ENCODE measurements around the gene PKD1L1.

Gene PKD1L1

DNA sequence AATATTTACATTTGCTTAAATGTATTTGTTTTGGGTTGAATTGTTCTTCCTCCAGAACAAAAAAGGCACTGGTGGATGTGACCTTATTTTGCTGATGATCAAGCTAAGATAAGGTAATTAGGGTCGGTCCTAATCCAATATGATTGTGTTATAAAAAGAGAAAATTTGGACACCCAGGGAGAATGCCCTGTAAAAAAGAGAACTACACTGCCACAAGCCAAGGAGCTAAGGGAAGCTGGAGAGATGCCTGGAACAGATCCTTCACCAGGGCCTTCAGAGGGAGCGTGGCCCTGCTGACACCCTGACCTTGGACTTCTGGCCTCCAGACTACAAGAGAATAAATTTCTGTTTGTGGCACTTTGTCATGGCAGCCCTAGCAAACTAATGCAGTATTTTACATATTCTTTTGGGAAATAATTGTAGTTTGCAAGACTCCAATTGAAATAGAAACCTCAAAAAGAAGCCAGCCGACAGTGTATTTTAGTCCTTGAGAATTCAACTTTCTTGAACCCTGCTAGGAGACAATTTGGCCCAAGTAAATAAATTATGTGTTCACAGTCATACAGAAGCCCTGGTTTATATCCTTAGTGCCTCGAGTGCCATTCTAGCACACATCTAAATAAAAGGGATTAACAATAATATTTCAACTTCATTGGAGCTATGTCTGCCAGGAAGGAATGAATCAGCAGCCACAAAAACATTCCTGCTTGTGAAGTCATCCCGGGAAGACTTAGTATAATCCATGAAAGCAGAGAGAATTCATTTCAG, 164.6 kb downstream of the PKD1L1 start:
- ATAC-seq, result no peak
- H3K27ac Mint-ChIP-seq, result no peak overlapping the region
- no peak overlapping the region for H3K4me3 Mint-ChIP-seq
- peaks cover 4% of the 10 kb centered on the region for H3K9me3 Mint-ChIP-seq
- no peaks in the 10 kb centered on the region for H3K27me3 Mint-ChIP-seq
- no peaks in the 10 kb centered on the region for H3K4me1 Mint-ChIP-seq
- no peaks in the 10 kb centered on the region for H3K36me3 Mint-ChIP-seq

DNA sequence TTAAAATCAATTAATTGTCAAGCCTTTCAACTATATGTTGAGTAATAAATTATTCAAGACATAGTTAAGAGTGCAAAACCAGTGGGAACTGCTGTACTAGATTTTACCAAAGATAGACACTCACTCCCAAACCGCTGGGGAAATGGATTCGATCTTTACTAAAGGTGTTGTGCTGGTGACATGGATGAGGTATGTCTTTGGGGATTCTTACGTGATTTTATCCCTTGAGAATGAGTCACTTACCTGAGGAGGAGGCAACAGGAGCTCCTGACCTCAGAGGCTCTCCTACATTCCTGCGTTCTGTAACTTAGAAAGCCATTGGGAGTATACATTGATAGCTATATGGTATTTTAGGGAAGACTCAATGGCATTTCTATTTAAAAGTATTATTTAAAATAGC, 165.5 kb downstream of the PKD1L1 start:
- no peak for ATAC-seq
- H3K4me1 Mint-ChIP-seq, result no peaks in the 10 kb centered on the region
- H3K27ac Mint-ChIP-seq, result no peak overlapping the region
- H3K4me3 Mint-ChIP-seq, result no peak overlapping the region
- H3K36me3 Mint-ChIP-seq, result no peaks in the 10 kb centered on the region
- H3K27me3 Mint-ChIP-seq, result no peaks in the 10 kb centered on the region
- H3K9me3 Mint-ChIP-seq, result peaks cover 4% of the 10 kb centered on the region

DNA sequence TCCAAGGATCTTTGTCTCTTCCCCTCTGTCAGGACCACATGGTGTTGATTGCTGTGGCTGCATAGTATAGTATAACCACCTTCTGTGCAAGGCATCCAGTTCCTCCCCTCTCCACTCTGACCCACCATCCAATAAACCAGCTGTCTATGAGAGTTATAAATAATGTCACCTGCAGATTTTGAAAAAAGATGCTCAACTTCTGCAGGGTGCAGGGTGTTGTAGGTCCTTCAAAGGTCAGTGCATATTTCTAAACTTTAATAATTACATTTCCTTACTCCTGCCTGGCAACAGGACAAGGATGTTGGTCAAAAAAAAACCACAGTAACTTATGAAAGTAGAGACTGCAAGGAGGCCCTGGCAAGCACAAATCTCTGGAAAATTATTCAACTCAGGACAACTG, 166.2 kb downstream of the PKD1L1 start:
- Mint-ChIP-seq H3K27me3 (no peaks in the 10 kb centered on the region), H3K9me3 (peaks cover 4% of the 10 kb centered on the region), H3K27ac (no peak overlapping the region), H3K36me3 (no peaks in the 10 kb centered on the region), H3K4me1 (no peaks in the 10 kb centered on the region), H3K4me3 (no peak overlapping the region)
- ATAC-seq, result no peak

GRCh38 chr7:47780555-47780954, 167.7 kb downstream of the PKD1L1 start:
- no peak overlapping the region for H3K4me3 Mint-ChIP-seq
- H3K36me3 Mint-ChIP-seq, result no peaks in the 10 kb centered on the region
- no peaks in the 10 kb centered on the region for H3K27me3 Mint-ChIP-seq
- H3K9me3 Mint-ChIP-seq, result peaks cover 4% of the 10 kb centered on the region
- ATAC-seq, result no peak
- H3K27ac Mint-ChIP-seq, result no peak overlapping the region
- no peaks in the 10 kb centered on the region for H3K4me1 Mint-ChIP-seq

GRCh38 chr7:47779341-47779771, 168.9 kb downstream of the PKD1L1 start:
- Mint-ChIP-seq H3K36me3 (no peaks in the 10 kb centered on the region), H3K27ac (no peak overlapping the region), H3K9me3 (peaks cover 4% of the 10 kb centered on the region), H3K4me1 (peaks cover 6% of the 10 kb centered on the region), H3K4me3 (no peak overlapping the region), H3K27me3 (no peaks in the 10 kb centered on the region)
- ATAC-seq, result no peak

DNA sequence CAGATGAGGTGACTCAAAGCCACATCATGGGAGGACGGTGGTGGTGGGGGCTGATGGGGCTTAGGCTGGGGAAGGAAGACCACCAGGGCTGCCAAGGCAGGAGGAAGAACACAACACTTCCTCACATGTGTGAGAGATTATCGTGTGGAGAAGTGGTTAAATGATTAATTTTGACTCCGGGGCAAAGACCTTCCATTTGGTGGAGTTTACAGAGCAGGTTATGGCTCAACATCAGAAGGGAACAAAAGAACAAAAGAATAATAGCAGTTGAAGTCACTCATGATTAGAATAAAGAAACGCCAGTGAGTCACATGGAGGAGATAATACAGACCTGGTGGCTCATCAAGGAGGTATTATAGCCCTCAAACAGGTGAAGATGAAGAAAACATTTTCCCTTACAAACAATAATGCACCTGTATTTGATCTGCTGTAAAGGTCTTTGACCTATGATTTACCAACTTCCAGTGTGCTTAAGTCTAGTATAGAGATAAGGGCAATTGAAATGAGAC, 170.1 kb downstream of the PKD1L1 start:
- Mint-ChIP-seq H3K27ac (no peak overlapping the region), H3K9me3 (peaks cover 4% of the 10 kb centered on the region), H3K4me1 (peaks cover 6% of the 10 kb centered on the region), H3K4me3 (no peak overlapping the region), H3K27me3 (no peaks in the 10 kb centered on the region), H3K36me3 (no peaks in the 10 kb centered on the region)
- no peak for ATAC-seq

DNA sequence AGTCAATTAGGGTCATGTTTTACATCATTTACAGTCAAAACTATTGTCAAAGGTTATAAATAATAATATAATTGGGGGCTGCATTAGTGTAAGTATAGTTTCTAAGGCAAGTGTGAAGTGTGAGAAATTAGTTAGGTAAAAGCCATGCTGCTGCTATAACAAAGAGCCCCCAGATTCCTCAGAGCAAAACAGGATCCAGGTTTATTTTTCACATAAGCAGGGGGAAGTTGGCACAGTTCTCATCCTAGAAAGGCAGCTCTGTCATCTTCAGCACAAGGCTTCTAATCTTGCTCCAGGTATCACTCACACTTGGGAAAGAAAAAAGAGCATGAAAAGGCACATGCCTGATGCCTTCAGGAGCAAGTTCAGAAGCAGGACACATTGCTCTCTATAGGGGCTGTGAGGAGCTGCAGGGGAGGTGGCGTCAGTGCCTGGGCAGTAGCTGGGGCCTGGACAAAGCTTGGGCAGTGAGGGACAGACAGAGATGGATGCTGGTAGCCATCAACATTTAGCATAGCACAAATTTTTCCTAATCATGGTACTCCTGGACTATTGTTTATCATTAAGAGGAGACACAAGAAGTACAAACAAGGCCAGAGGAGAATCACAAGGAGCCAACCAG, 170.6 kb downstream of the PKD1L1 start:
- Mint-ChIP-seq H3K36me3 (no peaks in the 10 kb centered on the region), H3K27ac (no peak overlapping the region), H3K4me3 (no peak overlapping the region), H3K4me1 (peaks cover 6% of the 10 kb centered on the region), H3K9me3 (peaks cover 4% of the 10 kb centered on the region), H3K27me3 (no peaks in the 10 kb centered on the region)
- ATAC-seq, result no peak

DNA sequence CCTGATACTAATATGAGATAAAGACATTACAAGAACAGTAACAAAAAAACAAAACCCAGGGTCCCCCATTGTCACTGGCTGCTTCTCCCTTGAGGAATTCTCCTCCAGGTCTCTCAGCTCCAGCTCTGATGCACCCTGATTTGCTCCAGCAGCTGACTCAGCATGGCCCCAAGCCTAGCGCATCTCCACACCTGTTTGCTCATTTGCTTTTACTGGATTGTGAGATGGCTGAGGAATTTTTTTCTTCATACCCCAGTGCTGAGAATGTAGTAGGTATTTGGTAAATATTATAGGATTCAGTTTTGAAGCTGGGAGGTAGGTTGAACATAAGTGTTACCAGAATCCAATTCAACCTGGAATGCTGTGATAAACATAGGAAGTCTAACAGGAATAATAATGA, 171.9 kb downstream of the PKD1L1 start:
- Mint-ChIP-seq H3K9me3 (no peaks in the 10 kb centered on the region), H3K4me3 (no peak overlapping the region), H3K36me3 (no peaks in the 10 kb centered on the region), H3K27ac (no peak overlapping the region), H3K27me3 (no peaks in the 10 kb centered on the region), H3K4me1 (peaks cover 6% of the 10 kb centered on the region)
- no peak for ATAC-seq

DNA sequence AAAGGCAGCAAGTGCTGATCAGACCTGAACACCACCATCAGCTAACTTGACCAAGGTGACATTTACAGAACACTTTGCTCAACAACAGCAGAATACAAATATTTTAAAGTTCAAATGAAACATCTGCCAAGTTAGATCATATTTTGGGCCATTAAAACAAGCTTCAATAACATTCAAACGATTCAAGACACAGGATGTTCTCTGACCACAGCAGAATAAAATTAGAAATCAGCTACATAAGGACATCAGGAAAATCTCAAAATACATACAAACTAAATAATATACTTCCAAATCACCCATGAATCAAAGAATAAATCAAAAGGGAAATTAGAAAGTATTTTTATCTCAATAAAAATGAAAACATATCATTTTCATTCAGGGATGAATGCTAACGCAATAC, 173.0 kb downstream of the PKD1L1 start:
- Mint-ChIP-seq H3K4me3 (no peak overlapping the region), H3K27ac (no peak overlapping the region), H3K36me3 (no peaks in the 10 kb centered on the region), H3K4me1 (peaks cover 6% of the 10 kb centered on the region), H3K9me3 (no peaks in the 10 kb centered on the region), H3K27me3 (no peaks in the 10 kb centered on the region)
- no peak for ATAC-seq

- Mint-ChIP-seq H3K4me3 (no peak overlapping the region), H3K27me3 (no peaks in the 10 kb centered on the region), H3K27ac (no peak overlapping the region), H3K36me3 (no peaks in the 10 kb centered on the region), H3K4me1 (peaks cover 6% of the 10 kb centered on the region), H3K9me3 (no peaks in the 10 kb centered on the region)
- ATAC-seq, result no peak
Measured at GRCh38 chr7:47772492-47772891, 175.8 kb downstream of the PKD1L1 start.

DNA sequence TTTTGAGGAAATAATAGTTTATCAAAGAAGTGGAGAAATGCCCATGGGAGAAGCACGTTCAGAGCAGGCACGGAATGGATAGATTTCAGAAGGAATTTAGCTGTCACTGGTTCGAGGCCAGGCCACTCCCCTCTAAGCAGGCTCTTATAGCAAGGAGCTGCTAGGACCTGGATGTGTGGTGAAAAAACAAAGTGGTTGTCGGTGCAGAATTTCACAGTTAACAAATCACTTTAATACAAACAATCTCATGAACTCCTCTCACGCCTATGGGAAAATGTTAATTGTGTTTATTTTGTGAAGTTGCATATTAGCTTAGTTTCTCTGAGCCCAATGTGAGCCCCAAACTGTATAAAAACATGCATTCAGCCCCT, 176.3 kb downstream of the PKD1L1 start:
- no peaks in the 10 kb centered on the region for H3K36me3 Mint-ChIP-seq
- H3K27ac Mint-ChIP-seq, result no peak overlapping the region
- H3K9me3 Mint-ChIP-seq, result no peaks in the 10 kb centered on the region

DNA sequence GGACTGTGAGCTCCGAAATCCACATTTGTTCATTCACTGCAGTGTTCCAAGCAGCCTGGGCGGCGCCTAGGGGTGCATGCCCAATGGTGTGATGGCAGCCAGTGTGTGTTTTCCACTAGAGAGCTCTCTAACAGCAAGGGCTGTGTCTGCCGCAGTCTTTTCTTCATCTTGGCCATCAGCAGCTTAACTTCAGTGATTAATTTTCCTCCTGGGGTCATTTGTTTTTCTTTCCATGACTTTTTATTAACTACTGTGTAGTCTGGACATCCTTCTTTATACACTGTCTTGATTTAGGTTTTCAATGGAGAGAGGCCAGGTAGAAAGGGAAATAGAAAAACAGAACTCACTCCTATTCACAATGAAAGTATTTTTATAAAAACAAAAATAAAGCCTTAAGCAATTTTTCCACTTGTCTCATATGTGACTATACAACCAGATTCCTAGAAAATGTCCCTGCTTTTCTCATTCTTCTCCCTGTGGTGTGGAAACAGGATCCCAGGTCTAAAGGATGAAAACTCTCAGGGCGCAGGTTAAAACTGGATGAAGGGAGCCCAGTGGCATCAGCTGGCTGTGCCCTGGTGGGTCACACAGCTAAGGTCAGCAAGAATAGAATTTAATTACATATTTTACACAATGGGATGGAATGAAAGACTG, 176.8 kb downstream of the PKD1L1 start:
- no peak overlapping the region for H3K27ac Mint-ChIP-seq
- no peak overlapping the region for H3K4me3 Mint-ChIP-seq
- no peak for ATAC-seq
- no peaks in the 10 kb centered on the region for H3K36me3 Mint-ChIP-seq
- H3K27me3 Mint-ChIP-seq, result no peaks in the 10 kb centered on the region
- H3K9me3 Mint-ChIP-seq, result no peaks in the 10 kb centered on the region
- H3K4me1 Mint-ChIP-seq, result peaks cover 6% of the 10 kb centered on the region

More for the DNA sequence above, 176.3 kb downstream of the PKD1L1 start:
- Mint-ChIP-seq H3K4me1 (peaks cover 6% of the 10 kb centered on the region), H3K4me3 (no peak overlapping the region), H3K27me3 (no peaks in the 10 kb centered on the region)
- no peak for ATAC-seq

DNA sequence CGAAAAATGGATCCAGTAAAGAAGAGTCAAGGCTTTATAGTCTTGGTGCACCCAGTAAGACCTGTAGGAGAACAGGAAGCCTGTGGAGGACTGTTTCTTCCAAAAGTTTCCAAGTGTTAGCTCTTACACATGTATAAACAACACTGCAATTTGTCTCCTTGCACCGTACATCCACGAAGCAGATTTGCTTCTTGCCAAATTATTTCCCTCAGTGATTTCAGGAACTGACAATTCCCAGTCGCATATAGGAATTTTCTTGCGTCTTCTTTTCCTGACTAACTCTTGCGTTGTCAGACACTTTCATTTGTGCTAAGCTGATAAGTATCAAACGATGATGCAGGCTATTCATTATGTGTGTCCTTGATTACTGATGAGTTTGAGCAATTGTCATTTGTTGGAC, 182.1 kb downstream of the PKD1L1 start:
- Mint-ChIP-seq H3K4me1 (peaks cover 15% of the 10 kb centered on the region), H3K36me3 (no peaks in the 10 kb centered on the region)

GRCh38 chr7:47765373-47765979, 182.8 kb downstream of the PKD1L1 start:
- no peaks in the 10 kb centered on the region for H3K27me3 Mint-ChIP-seq
- H3K9me3 Mint-ChIP-seq, result no peaks in the 10 kb centered on the region
- H3K4me3 Mint-ChIP-seq, result no peak overlapping the region
- no peaks in the 10 kb centered on the region for H3K36me3 Mint-ChIP-seq
- no peak for ATAC-seq
- H3K4me1 Mint-ChIP-seq, result peaks cover 15% of the 10 kb centered on the region
- no peak overlapping the region for H3K27ac Mint-ChIP-seq

More for the DNA sequence above, 182.1 kb downstream of the PKD1L1 start:
- H3K27ac Mint-ChIP-seq, result no peak overlapping the region
- ATAC-seq, result no peak
- H3K4me3 Mint-ChIP-seq, result no peak overlapping the region
- no peaks in the 10 kb centered on the region for H3K27me3 Mint-ChIP-seq
- H3K9me3 Mint-ChIP-seq, result no peaks in the 10 kb centered on the region

DNA sequence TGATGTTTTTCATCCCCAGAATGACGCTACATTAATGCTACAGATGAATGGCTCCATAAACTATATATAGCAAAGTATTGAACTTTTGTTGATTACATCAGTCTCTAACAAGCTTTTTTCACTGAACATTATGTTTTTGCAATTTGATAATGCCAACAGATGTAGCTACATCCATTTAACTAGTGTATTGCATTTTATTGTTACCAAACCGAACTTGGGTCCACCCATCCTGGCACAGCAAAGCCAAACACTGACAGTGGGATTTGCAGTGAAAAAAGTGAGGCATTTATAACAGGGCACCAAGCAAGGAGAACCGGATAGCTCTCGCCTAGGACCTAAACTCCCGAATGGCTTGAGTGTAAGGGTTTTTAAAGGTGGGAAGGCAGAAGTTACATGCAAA, 183.5 kb downstream of the PKD1L1 start:
- H3K36me3 Mint-ChIP-seq, result no peaks in the 10 kb centered on the region
- no peak overlapping the region for H3K4me3 Mint-ChIP-seq
- peaks cover 15% of the 10 kb centered on the region for H3K4me1 Mint-ChIP-seq
- no peak for ATAC-seq
- no peaks in the 10 kb centered on the region for H3K9me3 Mint-ChIP-seq
- H3K27me3 Mint-ChIP-seq, result no peaks in the 10 kb centered on the region
- H3K27ac Mint-ChIP-seq, result no peak overlapping the region

Data from stimulated activated memory B cell treated with anti-CD40 and anti-IgM and Interleukin-4, amounts not matched to agents 10 μg/mL and 1 μg/mL and 100 μg/mL, for 72 hours (primary cell).